ENCODE data around the gene MCF2L2.

The MCF2L2 gene

GRCh38 chr3:183158113-183158512 lies 270.3 kb downstream of the MCF2L2 start:
- no peak for FAIRE-seq

- FAIRE-seq = no peak
These were observed 272.2 kb downstream of the MCF2L2 start for GRCh38 chr3:183156266-183156665.

DNA sequence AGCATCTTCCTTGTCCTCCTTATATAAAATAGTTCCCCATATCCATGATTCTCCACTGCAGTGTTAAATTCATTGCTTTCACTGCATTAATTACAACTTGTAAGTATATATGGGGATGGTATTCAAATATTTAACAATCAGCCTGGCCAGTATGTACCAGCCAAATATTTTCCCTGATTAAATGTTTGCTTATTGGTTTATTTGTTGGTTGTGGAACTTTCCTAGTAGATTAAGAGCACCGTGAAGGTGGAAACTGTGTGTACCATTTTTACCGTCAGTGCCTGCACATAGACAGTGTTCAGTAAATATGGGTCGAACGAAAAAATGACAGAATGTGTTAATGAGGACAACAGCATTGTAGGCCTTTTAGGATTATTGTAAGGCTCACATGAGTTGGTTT lies 272.9 kb downstream of the MCF2L2 start:
- FAIRE-seq = no peak

DNA sequence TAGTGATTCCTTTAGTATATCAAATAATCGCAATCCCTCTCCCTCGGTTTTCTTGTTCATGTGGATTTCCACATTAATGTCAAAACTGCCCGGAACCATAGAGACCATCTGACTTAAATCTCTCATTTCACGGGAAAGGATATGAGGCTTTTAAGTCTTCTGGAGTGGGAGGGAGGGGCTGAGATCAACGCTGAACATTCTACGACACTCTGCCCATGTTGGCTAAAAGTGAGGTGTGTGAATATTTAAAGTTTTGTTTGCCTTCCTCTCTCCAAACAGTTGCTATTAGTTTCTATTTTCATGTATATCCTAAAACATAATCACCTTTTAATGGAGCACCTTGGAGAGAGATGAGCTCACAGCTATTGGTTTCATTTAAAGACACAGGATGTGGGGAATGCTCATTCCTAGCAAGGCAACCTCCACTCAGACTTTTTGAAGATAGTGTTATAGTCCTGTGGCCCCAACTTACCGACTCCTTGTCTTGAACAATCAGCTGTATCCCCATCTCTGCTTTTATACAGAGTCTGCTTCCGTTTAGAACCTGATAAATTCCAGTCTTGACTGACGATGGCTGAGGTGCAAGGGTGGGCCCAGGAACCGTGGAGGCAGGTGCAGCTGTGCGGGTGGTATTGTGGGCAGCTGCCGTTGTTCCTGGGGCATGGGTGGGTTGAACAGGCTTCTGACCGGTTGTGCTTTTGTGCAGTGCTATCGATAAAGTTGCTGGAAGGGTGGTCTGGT lies 275.0 kb downstream of the MCF2L2 start:
- no peak for FAIRE-seq

DNA sequence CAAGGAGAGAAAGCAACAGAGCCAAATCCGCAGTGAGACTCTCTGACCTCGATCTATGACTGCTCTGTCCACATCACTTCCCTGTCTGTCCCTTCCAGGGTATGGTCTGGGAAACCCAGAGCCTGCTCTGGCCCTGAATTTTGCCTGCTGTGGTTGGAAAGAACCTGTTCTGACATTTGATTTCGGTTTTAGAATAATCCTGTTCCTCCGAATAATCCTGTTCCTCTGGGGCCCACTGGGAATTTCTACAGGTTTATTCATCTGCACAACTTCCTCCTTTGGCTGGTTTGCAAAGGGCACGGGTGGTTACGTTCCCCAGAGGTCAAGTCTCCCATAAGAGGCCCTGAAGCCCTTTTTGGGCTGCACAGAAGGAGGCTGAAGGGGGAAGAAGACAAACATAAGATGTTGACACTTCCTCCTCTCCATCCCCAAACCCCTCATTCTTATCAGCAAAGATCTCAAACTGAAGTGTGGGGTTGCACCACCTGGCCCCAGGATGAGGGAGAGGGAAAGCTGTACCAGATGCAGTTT lies 276.5 kb downstream of the MCF2L2 start:
- no peak for FAIRE-seq

- no peak for FAIRE-seq
These were observed 277.3 kb downstream of the MCF2L2 start for GRCh38 chr3:183151086-183151485.

DNA sequence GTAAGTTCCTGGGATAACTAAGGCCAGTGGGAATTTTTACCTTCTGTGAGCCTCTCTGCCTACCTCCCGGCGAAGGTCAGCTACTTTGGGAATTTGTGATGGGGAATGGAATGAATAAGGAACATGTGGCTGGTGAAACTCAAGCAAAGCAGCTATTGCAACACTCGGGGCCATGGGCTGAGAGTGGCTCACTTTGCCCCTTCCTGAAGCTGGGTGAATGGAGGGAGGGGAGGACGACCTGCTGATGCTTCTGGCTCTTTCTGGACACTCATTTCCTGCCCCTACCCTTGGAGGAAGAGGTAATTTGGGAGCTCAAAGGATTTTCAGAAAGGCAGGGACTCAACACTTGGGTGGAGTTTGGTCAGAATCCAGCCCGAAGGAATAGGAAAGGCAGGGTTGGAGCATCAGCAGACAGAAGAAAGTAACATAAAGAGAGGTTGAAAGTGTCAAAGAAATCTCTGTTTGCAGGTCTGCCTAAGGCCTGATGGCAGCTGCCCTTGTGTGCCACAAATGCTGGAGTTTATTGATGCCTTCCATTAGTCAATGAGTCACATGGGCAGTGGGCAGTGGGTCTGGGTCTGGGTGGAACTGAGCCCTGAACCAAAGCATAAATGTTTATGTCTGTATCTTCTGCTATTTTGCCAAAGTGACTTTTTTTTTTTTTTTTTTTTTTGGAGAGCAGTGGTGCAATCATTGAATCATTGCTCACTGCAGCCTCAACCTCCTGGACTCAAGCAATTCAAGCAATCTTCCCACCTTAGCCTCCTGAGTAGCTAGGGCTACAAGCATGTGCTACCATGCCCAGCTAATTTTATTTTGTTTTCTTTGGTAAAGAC lies 278.3 kb downstream of the MCF2L2 start:
- no peak for FAIRE-seq

DNA sequence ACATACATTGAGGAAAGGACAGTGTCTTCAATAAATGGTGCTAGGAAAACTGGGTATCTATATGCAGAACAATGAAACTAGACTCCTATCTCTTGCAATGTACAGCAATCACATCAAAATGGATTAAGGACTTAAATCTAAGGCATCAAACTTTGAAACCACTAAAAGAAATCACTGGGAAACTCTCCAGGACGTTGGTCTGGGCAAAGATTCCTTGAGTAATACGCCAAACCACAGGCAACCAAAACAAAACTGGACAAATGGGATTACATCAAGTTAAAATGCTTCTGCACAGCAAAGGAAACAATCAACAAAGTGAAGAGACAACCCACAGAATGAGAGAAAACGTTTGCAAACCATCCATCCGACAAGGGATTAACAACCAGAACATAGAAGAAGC lies 280.4 kb downstream of the MCF2L2 start:
- FAIRE-seq = no peak

- FAIRE-seq = no peak
These were observed 284.1 kb downstream of the MCF2L2 start for GRCh38 chr3:183144363-183144762.

DNA sequence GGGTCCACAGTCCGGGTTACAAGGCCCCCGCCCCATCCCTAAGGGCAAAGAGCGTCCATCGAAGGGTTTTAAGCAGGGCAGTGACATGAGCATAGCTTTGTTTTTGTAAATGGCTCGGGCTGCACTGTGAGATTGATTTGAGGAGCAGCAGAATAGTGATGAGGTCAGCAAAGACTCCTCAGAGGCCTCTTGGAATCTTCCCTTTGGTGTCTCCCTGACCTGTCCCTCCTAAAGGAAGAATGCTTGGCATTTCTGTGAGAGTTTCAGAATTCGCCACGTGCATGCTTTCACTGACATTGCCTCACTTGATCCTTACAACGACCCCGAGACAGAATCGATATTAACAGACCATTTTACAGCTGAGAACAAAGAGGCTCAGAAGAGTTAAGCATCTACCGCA lies 286.2 kb downstream of the MCF2L2 start:
- no peak for FAIRE-seq

DNA sequence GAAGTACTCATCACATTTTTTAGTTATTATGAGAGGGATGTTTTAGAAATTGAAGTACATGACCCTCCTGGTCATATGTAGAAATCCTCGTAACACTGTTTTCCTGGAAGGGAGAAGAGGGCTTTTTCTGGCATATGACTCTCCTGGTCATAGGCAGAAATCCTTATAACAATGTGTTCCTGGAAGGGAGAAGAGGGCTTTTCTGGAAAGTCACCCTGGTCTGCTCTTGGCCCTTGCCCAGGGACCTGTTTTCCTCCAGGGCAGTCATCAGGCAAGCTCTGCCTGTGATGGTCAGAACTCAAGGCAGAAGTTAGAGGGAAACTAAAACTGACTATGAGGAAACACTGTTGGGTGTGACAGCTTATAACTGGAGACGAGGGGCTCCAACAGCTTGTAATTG lies 293.6 kb downstream of the MCF2L2 start:
- FAIRE-seq = no peak

GRCh38 chr3:183132409-183132808 lies 296.0 kb downstream of the MCF2L2 start:
- no peak for FAIRE-seq

DNA sequence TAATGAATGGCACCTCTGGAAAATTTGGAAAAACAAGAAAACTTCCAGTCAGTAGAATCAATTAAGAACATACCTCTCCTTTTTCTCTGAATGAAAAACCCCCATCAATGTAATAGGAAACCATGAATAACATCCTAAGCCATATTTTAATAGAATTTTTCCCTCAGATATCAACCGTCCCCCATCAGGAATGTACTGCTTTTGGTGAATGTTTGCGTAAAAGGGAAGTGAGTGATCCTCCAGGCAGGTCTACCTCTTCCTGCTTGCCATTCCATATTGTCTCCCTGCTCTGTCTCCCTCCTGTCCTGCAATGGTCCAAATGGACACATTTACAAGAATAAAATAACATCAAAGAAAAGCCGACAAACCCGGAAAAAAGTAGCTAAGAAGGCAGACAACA lies 296.7 kb downstream of the MCF2L2 start:
- FAIRE-seq = no peak

DNA sequence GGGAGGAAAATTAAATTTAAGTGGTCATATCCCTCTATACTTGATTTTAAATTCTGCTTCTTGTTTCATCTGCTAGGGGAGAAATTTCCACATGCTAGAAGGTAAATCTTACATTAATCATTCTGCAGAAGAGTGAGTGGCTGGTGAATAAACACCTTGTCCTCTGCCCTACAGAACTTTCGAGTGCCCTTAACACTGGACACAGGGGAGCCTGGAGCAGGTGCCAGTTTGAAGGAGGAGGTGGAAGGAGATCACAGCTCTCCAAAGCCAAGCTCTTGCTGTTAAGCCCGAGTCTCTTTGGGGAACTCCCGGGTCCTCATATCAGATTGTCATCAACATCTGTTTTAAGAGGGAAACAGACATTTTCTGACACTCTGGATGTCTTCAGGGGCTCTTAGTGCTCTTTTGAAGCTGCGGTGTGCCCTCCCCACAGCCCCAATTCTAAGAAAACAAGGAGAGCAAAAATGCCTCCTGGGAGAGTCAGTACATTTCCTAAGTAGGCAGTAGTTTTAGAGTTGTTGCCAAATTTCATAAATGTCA lies 297.2 kb downstream of the MCF2L2 start:
- FAIRE-seq = no peak

GRCh38 chr3:183129243-183129642 lies 299.2 kb downstream of the MCF2L2 start:
- FAIRE-seq = no peak

GRCh38 chr3:183128709-183129108 lies 299.7 kb downstream of the MCF2L2 start:
- FAIRE-seq = no peak
